Activated T-helper 2 cell treated with anti-CD3 and anti-CD28 coated beads, Interferon-gamma antibody, Interleukin-2, Interleukin-4, amounts not matched to agents 10 μg/mL and 5 μg/mL and 100 μg/mL, durations not matched to agents 14 hours and 24 hours and 36 hours (primary cell): ENCODE results near the gene TEX22. TPM values are rescaled to one million over a fixed set of nuclear protein-coding genes. Genes with fewer than 3 reads are reported as not detected.

Source experiments
- DNase-seq: peaks from one replicate; pipeline ENCODE4 v3.0.0; 2021; ENCODE audit warnings: low spot score
- H3K27ac Mint-ChIP-seq: one replicate; pipeline ENCODE4 v1.8.0; 2021; ENCODE audit warnings: mixed read lengths
- H3K27me3 Mint-ChIP-seq: one replicate; pipeline ENCODE4 v1.8.0; 2021; ENCODE audit warnings: low read depth, mixed read lengths
- H3K36me3 Mint-ChIP-seq: one replicate; pipeline ENCODE4 v1.8.0; 2021; ENCODE audit warnings: low read depth, mixed read lengths
- H3K4me1 Mint-ChIP-seq: one replicate; pipeline ENCODE4 v1.8.0; 2021; ENCODE audit warnings: low read depth, mixed read lengths
- H3K4me3 Mint-ChIP-seq: one replicate; pipeline ENCODE4 v1.8.0; 2021; ENCODE audit warnings: low read depth, mild to moderate bottlenecking, moderate library complexity, mixed read lengths
- H3K9me3 Mint-ChIP-seq: one replicate; pipeline ENCODE4 v1.8.0; 2021; ENCODE audit warnings: mixed read lengths
- intact Hi-C: fragments of 100-400 bp; cut with micrococcal nuclease; formaldehyde crosslinking; loops from one replicate; pipeline ENCODE4 v1.15.1; 2023
- total RNA-seq: library from RNA; stranded (reverse); gene quantifications from 2 replicates; pipeline ENCODE4 v1.2.3, GENCODE V29; 2022

TEX22 gene
- total RNA-seq, 1 donor from 2014 or later, result 5.0 TPM

DNA sequence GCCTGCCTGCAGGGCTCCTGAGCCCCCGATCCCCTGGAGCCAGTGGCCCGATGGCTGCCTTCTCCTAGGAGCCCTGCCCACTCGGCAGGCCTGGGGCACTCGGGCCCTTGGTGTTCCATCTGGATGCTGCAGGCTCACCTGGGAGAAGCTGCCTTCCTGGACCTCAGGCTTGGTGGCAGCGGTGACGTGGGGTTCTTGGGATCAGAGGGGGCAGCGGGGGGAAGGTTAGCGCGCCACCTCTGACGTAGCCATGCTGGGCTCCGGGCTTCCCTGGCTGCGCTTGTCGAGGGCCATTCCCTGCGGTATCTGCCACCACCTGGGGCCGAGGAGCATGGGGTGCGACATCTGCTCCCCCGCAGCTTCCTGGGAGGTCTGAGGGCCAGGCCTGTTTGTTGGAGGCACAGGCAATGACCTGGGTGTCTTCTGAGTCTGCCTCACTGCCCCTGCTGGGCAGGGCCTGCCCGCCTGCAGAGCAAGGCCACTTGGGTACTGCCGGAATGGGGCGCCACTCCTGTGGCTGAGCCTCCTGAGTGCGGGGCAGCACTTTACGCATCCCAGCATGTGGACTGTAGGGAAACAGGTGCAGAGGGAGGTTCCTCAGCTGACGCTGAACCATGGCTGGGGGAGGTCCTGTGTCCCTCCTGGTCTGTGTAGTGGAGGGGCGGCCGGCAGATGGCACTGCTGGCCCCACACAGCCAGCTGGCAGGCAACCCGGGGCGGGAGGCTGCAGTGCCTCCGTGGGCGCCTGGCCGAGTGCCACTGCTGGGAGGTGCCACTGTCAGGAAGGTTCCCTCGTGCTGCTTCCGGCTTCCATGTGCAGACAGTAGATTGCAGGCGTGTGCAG, 41.6 kb downstream of the TEX22 start:
- intact Hi-C loops, result loop anchor here (10.0 kb wide), 1 partner anchor 65 kb away; no protein-coding TSS in a partner anchor
- no peak overlapping the region for H3K4me3 Mint-ChIP-seq
- H3K9me3 Mint-ChIP-seq, result no peaks in the 10 kb centered on the region
- no peak for DNase-seq
- H3K4me1 Mint-ChIP-seq, result peaks cover 3% of the 10 kb centered on the region
- H3K27me3 Mint-ChIP-seq, result no peaks in the 10 kb centered on the region
- H3K27ac Mint-ChIP-seq, result no peak overlapping the region
- peaks cover 14% of the 10 kb centered on the region for H3K36me3 Mint-ChIP-seq

DNA sequence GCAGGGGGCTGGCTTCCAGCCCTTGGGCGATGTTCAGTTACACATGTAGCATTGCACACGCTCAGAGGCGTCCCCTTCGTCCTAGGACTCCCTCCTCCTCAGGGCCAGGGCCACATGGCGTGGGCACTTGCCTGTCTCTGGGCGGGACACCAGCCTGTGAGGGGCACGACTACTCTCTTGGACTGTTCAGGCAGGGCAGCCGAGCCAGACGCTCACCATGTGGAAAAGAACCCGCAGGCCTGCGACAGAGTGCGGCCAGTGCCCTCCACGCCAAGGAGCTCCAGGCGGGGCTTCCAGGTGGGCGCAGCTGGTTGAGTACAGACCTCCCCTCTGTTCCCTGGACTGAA, 42.2 kb downstream of the TEX22 start:
- no peaks in the 10 kb centered on the region for H3K27me3 Mint-ChIP-seq
- peaks cover 11% of the 10 kb centered on the region for H3K36me3 Mint-ChIP-seq
- no peak overlapping the region for H3K27ac Mint-ChIP-seq

DNA sequence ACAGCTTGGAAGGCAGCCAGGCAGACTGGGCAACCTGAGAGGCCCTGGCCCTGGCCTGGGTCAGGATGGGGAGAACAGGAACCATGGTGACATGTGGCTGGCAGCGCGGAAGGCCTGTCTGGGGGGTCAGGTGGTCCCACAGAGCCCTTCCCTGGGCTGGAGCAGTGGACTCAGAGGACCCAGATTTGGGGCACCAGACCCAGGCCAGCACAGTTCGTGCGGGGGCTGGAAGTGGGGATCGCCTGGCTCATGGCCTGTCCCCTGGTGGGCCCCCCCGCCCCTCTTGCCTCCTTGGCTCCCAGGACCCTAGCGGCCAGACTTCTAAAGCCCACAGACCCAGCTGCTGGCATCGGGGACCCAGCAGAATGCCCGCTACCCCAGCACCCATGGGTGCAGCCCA, 42.7 kb downstream of the TEX22 start:
- no peaks in the 10 kb centered on the region for H3K4me1 Mint-ChIP-seq
- no peak overlapping the region for H3K4me3 Mint-ChIP-seq
- H3K36me3 Mint-ChIP-seq, result peaks cover 7% of the 10 kb centered on the region
- H3K27me3 Mint-ChIP-seq, result no peaks in the 10 kb centered on the region
- intact Hi-C loops, result loop anchor here (10.0 kb wide), 1 partner anchor 66 kb away; no protein-coding TSS in a partner anchor
- no peak for DNase-seq
- H3K9me3 Mint-ChIP-seq, result no peaks in the 10 kb centered on the region
- H3K27ac Mint-ChIP-seq, result no peak overlapping the region

More for the DNA sequence above, 42.2 kb downstream of the TEX22 start:
- H3K4me3 Mint-ChIP-seq, result no peak overlapping the region
- H3K9me3 Mint-ChIP-seq, result no peaks in the 10 kb centered on the region
- intact Hi-C loops, result loop anchor here (10.0 kb wide), 1 partner anchor 66 kb away; no protein-coding TSS in a partner anchor
- DNase-seq, result no peak
- H3K4me1 Mint-ChIP-seq, result no peaks in the 10 kb centered on the region

DNA sequence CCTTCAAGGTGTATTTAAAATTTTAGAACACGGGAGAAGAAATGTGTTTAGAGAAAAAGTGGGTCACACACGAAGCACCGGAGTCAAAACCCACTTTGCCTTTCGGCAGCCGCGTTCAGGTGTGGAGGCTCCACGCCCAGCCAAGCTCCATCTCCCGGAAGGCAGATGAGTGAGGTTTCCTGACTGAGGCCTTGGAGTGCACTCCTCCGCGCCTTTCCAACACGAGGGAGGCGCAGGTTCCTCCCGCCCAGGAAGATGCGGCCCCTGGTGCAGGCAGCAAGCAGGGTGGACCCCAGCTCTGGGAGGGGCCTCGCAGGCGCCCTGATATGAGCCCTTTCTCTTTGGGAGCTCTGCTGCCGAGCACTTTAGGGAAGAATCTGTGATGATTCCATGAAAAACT, 43.8 kb downstream of the TEX22 start:
- intact Hi-C loops, result loop anchor here (10.0 kb wide), 1 partner anchor 67 kb away; no protein-coding TSS in a partner anchor
- DNase-seq, result no peak
- Mint-ChIP-seq H3K4me1 (no peaks in the 10 kb centered on the region), H3K27ac (no peak overlapping the region), H3K27me3 (no peaks in the 10 kb centered on the region), H3K36me3 (peaks cover 4% of the 10 kb centered on the region), H3K4me3 (no peak overlapping the region), H3K9me3 (no peaks in the 10 kb centered on the region)

DNA sequence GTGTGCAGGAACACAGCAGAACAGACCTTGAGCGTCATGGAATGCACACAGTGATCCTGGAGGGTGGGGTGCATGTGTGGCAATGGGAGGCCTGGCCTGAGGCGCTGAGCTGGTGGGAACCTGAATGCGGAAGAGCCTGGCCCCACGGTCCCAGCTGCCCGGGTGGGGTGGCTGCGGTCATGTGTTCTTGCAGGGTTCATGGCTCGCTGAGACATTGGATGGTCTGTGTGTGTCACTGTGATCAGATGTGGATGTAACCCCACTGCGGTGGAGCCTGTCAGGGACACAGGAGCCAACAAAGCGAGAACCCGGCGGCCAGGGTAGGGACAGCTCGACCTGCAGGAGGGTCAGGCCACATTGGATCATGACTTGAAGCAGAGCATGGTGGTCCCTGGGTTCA, 44.5 kb downstream of the TEX22 start:
- no peak overlapping the region for H3K4me3 Mint-ChIP-seq
- H3K27me3 Mint-ChIP-seq, result no peaks in the 10 kb centered on the region
- H3K27ac Mint-ChIP-seq, result no peak overlapping the region
- no peak for DNase-seq
- peaks cover 4% of the 10 kb centered on the region for H3K36me3 Mint-ChIP-seq
- no peaks in the 10 kb centered on the region for H3K4me1 Mint-ChIP-seq
- intact Hi-C loops, result loop anchor here (10.0 kb wide), 1 partner anchor 68 kb away; no protein-coding TSS in a partner anchor
- H3K9me3 Mint-ChIP-seq, result no peaks in the 10 kb centered on the region

DNA sequence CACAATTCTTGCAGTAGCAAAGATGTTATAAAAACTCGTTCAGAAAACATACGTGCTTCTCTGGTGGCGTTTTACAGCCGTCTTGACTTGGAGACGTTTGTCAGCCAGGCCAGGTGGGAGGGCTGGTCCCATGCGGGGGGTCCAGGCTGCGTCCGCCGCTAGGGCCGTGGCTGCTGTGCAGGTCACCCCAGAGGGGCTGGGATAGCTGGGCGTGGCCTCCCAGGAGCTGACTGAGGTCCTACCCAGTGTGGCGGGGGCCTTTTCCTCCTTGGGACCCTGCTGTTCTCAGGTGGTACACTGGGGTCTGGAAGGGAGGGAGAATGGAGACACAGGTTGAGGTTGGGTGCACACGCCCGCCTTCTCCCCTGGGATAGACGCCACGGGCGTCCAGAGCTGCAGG, 46.5 kb downstream of the TEX22 start:
- H3K4me1 Mint-ChIP-seq, result no peaks in the 10 kb centered on the region
- no peak overlapping the region for H3K27ac Mint-ChIP-seq
- no peak for DNase-seq
- intact Hi-C loops, result loop anchor here (10.0 kb wide), 1 partner anchor 70 kb away; no protein-coding TSS in a partner anchor
- no peaks in the 10 kb centered on the region for H3K27me3 Mint-ChIP-seq
- H3K9me3 Mint-ChIP-seq, result no peaks in the 10 kb centered on the region
- H3K4me3 Mint-ChIP-seq, result no peak overlapping the region
- H3K36me3 Mint-ChIP-seq, result peaks cover 4% of the 10 kb centered on the region

DNA sequence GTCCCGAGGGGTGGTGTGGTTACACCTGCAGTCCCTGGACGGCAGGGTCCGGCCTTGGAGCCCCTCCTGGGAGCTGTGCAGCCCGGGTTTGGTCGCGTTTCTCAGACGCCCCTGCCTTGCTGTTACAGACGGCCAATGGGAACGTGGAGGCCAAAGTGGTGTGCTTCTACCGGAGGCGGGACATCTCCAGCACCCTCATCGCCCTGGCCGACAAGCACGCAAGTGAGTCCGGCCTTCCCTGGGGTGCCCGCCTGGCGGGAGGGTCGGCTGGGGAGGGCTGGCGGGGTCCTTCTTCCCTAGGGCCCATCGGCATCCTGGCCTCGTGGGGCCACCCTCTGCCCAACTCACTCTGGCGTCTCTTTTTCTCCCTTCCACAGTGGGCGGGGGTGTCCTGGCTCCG, 47.0 kb downstream of the TEX22 start:
- H3K27me3 Mint-ChIP-seq, result no peaks in the 10 kb centered on the region
- no peaks in the 10 kb centered on the region for H3K9me3 Mint-ChIP-seq
- H3K27ac Mint-ChIP-seq, result no peak overlapping the region
- peaks cover 4% of the 10 kb centered on the region for H3K36me3 Mint-ChIP-seq
- intact Hi-C loops, result loop anchor here (10.0 kb wide), 1 partner anchor 70 kb away; no protein-coding TSS in a partner anchor
- DNase-seq, result no peak
- no peaks in the 10 kb centered on the region for H3K4me1 Mint-ChIP-seq
- no peak overlapping the region for H3K4me3 Mint-ChIP-seq

DNA sequence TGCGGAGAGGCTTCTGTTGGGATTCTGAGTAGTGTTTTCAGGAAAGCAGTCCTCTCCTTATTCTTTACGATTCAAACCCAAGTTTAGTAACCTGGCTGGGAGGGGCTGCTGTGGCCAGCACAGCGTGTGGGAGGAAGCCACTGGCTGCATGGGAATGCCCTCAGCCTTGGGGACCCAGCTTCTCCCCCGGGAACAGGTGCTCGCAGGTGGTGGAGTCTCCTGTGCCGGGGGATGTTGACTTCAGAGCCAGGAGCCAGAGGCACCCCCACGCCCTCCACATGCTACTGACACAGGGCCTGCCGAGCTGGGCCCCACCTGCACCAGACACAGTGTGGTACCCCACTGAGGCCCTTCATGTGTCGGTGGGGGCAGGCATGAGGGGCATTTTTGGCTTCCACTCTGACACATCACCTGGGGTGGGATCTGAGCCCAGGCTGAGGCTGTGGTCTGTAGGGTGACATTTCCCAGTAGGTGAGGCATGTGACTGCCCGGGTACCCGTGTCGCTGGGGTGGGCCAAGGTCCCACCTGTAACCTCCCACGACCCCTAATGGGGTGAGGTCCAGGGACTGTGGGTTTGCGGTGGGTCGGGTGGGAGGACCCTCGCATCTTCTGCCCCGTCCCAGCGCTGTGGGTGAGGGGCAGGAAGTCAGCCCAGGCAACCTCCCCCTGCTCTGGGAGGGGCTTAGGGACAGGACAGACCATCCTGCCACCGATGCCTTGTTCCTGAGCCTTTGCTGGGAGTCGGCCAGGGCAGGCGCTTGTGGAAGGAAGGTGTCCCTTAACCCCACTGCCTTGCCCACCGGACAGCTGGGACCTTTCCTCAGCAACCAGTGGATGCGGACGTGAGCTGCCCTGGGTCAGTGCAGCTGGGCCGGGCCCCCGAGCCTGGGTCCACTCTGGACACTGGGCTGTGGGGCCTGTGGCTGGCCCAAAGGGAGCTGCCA, 47.8 kb downstream of the TEX22 start:
- Mint-ChIP-seq H3K27ac (no peak overlapping the region), H3K9me3 (no peaks in the 10 kb centered on the region), H3K4me3 (no peak overlapping the region), H3K27me3 (no peaks in the 10 kb centered on the region), H3K4me1 (no peaks in the 10 kb centered on the region), H3K36me3 (peaks cover 4% of the 10 kb centered on the region)
- intact Hi-C loops, result loop anchor here (10.0 kb wide), 1 partner anchor 71 kb away; no protein-coding TSS in a partner anchor
- DNase-seq, result no peak

DNA sequence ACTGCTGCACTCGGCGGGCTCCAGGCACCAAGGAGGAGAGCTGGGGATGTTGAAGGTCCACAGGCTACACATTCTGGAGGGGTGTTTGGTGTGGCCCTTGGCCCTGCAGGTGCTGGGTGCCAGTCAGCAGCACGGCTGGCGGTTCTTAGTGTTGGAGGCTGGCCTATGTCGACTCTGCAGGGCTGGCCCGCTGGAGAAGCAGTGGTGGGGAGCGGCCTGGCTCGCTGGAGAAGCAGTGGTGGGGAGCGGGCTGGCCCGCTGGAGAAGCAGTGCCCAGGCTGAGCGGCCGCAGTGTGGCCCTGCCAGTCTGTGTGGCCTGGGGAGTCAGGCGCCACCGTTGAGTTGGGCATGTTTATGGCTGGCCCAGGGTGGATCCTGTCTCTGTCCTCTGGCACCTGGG, 48.6 kb downstream of the TEX22 start:
- Mint-ChIP-seq H3K27me3 (no peaks in the 10 kb centered on the region), H3K27ac (no peak overlapping the region), H3K36me3 (no peaks in the 10 kb centered on the region), H3K9me3 (no peaks in the 10 kb centered on the region), H3K4me1 (no peaks in the 10 kb centered on the region), H3K4me3 (no peak overlapping the region)
- no peak for DNase-seq
- intact Hi-C loops, result loop anchor here (10.0 kb wide), 1 partner anchor 72 kb away; no protein-coding TSS in a partner anchor

DNA sequence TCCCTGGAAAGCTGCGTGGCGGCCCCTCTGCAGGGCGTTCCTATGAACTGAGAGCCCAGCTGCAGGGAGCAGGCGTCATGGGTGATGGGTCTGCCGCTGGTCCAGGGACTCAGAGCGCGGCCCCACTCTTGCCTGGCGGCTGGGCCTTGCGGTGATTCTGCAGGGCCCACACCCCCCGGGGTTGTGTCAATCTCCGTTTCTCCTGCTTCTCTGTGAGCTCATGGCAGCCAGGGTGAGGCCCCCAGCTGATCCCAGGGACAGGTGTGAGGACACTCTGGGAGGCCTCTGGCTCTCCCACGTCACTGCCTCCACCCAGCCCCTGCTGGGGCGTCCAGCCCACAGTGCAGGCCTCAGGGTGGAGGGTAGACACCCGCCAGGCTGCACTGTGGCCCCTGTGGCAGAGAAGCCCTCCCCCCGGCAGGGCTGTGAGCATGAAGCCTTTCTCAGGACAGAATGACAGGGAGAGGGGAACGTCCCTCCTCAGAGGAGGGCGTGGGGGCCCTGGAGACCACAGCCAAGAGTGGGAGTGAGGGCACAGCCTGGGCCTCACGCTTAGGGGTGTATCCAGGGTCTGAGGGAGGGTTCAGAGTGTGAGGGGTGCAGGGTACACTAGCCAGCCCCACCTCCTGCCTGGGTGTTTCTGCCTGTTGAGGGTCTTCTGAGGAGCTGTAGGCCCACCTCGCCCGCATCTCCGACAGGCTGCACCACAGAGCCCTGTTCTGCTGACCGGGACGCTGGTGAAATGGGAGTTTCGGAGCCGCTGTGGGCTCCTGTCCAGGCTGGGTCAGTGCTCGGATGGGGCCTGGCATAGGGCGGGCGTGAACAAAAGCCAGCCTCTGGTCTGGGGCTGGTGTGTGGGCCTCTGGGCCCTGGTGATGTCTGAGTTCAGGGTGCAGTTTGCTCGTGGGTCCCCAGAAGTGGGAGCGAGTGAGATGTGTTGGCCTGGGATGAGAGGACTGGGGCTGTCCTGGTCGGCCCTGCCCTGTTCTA, 49.6 kb downstream of the TEX22 start:
- Mint-ChIP-seq H3K4me1 (no peaks in the 10 kb centered on the region), H3K9me3 (no peaks in the 10 kb centered on the region), H3K36me3 (peaks cover 4% of the 10 kb centered on the region), H3K4me3 (no peak overlapping the region), H3K27me3 (no peaks in the 10 kb centered on the region), H3K27ac (no peak overlapping the region)
- intact Hi-C loops, result loop anchor here (10.0 kb wide), 1 partner anchor 73 kb away; no protein-coding TSS in a partner anchor
- no peak for DNase-seq

DNA sequence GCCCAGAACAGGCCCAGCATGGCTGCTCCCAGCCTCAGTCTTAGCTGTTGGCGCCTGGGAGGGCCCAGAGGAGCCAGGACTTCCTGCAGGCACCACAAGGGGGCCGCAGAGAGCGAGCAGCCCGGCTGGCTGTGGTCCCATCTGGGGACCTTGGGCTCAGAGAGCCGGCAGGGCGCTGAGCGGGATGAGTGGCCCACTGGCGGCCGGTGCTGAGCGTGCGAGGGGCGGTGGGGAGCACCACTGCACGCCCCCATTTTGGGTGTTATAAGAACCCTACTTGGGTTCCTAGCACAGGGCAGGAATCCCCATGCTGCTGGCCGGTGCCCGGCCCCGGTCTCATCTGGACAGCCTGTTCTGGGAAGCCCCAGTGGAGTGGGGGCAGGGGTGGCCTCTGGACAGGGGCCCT, 50.4 kb downstream of the TEX22 start:
- H3K27ac Mint-ChIP-seq, result no peak overlapping the region
- intact Hi-C loops, result loop anchor here (10.0 kb wide), 1 partner anchor 74 kb away; no protein-coding TSS in a partner anchor
- peak; percentile 41 for DNase-seq
- H3K9me3 Mint-ChIP-seq, result no peaks in the 10 kb centered on the region
- peaks cover 6% of the 10 kb centered on the region for H3K36me3 Mint-ChIP-seq
- H3K4me3 Mint-ChIP-seq, result no peak overlapping the region
- no peaks in the 10 kb centered on the region for H3K27me3 Mint-ChIP-seq
- no peaks in the 10 kb centered on the region for H3K4me1 Mint-ChIP-seq
